CD14-positive monocyte (primary cell): ENCODE data around the gene ARL14. TPM values are rescaled to one million over a fixed set of nuclear protein-coding genes. Genes with fewer than 3 reads are reported as not detected.

Experiments
- DNase-seq, 3 donors: peaks; one replicate each; pipeline ENCODE4 v3.0.0-alpha.2; 2011 to 2022
- H2AFZ ChIP-seq: 2 replicates; pipeline ENCODE4 v1.6.0; 2012; ENCODE audit warnings: mild to moderate bottlenecking, low read depth, low read length, inconsistent platforms; ENCODE audit not compliant: insufficient read depth, poor library complexity, severe bottlenecking
- H3K27ac ChIP-seq, 2 donors: 1 replicate in 1 of 2; 2 replicates in 1 of 2; pipeline ENCODE4 v1.5.1; 2012 to 2013; ENCODE audit warnings: low read length in 2 of 2, control low read depth in 1 of 2, inconsistent platforms in 1 of 2, low read depth in 1 of 2, mild to moderate bottlenecking in 1 of 2
- H3K27me3 ChIP-seq, 2 donors: one replicate each; pipeline versions ENCODE4 v1.6.0 to v1.6.1; 2011 to 2013; ENCODE audit warnings: low read length in 2 of 2; ENCODE audit not compliant: control insufficient read depth in 2 of 2, insufficient read depth in 2 of 2
- H3K36me3 ChIP-seq, 2 donors: replicated peaks in 1 of 2; 1 replicate in 1 of 2; 2 replicates in 1 of 2; pipeline versions ENCODE4 v1.5.1 to v1.6.1; 2012 to 2013; ENCODE audit warnings: low read length in 2 of 2, control low read depth in 1 of 2, inconsistent platforms in 1 of 2, mild to moderate bottlenecking in 1 of 2; ENCODE audit not compliant: insufficient read depth in 2 of 2, control insufficient read depth in 1 of 2
- H3K4me1 ChIP-seq, 2 donors: 1 replicate in 1 of 2; 2 replicates in 1 of 2; pipeline versions ENCODE4 v1.5.1 to v1.6.1; 2012 to 2013; ENCODE audit warnings: low read length in 2 of 2, control low read depth in 1 of 2, inconsistent platforms in 1 of 2, mild to moderate bottlenecking in 1 of 2, moderate library complexity in 1 of 2; ENCODE audit not compliant: insufficient read depth in 2 of 2, control insufficient read depth in 1 of 2
- H3K4me2 ChIP-seq: replicated peaks from 2 replicates; pipeline ENCODE3; 2012; ENCODE audit warnings: low read length, moderate library complexity, mild to moderate bottlenecking; ENCODE audit not compliant: poor library complexity, severe bottlenecking; ENCODE audit errors: extremely low read depth
- H3K4me3 ChIP-seq, 3 experiments: fragments of 200-600 bp in 1 of 3; sonication (generic) in 1 of 3; replicated peaks in 1 of 3; 1 replicate in 2 of 3; 2 replicates in 1 of 3; pipeline ENCODE4 v1.5.1; 2011 to 2013; ENCODE audit warnings: low read length in 3 of 3, mild to moderate bottlenecking in 3 of 3, control low read depth in 2 of 3, low read depth in 2 of 3, inconsistent platforms in 1 of 3, moderate library complexity in 1 of 3
- H3K79me2 ChIP-seq: 2 replicates; pipeline ENCODE4 v1.6.0; 2012; ENCODE audit warnings: mild to moderate bottlenecking, control low read depth, inconsistent platforms, low read length, moderate library complexity; ENCODE audit not compliant: insufficient read depth
- H3K9ac ChIP-seq: 2 replicates; pipeline ENCODE4 v1.6.0; 2017; ENCODE audit warnings: low read length, mild to moderate bottlenecking; ENCODE audit not compliant: insufficient read depth, poor library complexity, severe bottlenecking
- H3K9me3 ChIP-seq, 2 donors: replicated peaks in 1 of 2; 1 replicate in 1 of 2; 2 replicates in 1 of 2; pipeline versions ENCODE4 v1.5.1 to v1.6.1; 2012 to 2013; ENCODE audit warnings: low read length in 2 of 2, control low read depth in 1 of 2; ENCODE audit not compliant: control insufficient read depth in 1 of 2, insufficient read depth in 1 of 2
- H4K20me1 ChIP-seq: 2 replicates; pipeline ENCODE4 v1.6.0; 2012; ENCODE audit warnings: mild to moderate bottlenecking, low read length, control low read depth, moderate library complexity; ENCODE audit not compliant: insufficient read depth
- H3K27ac Mint-ChIP-seq, 7 donors: one replicate each; pipeline ENCODE4 v1.8.0; 2020; ENCODE audit warnings: mild to moderate bottlenecking in 7 of 7, mixed read lengths in 7 of 7, moderate library complexity in 6 of 7, inconsistent platforms in 2 of 7
- H3K27me3 Mint-ChIP-seq, 3 donors: one replicate each; pipeline ENCODE4 v1.8.0; 2021 to 2022; ENCODE audit warnings: low read depth in 3 of 3, mild to moderate bottlenecking in 3 of 3, mixed read lengths in 3 of 3, moderate library complexity in 3 of 3, inconsistent platforms in 1 of 3
- H3K36me3 Mint-ChIP-seq, 2 donors: one replicate each; pipeline ENCODE4 v1.8.0; 2020; ENCODE audit warnings: mixed read lengths in 2 of 2, inconsistent platforms in 1 of 2, mild to moderate bottlenecking in 1 of 2
- H3K4me1 Mint-ChIP-seq: one replicate; pipeline ENCODE4 v1.8.0; 2020; ENCODE audit warnings: mild to moderate bottlenecking, mixed read lengths
- H3K4me3 Mint-ChIP-seq, 2 donors: one replicate each; pipeline ENCODE4 v1.8.0; 2020; ENCODE audit warnings: mild to moderate bottlenecking in 2 of 2, mixed read lengths in 2 of 2, moderate library complexity in 1 of 2
- H3K9me3 Mint-ChIP-seq, 7 donors: one replicate each; pipeline ENCODE4 v1.8.0; 2020 to 2022; ENCODE audit warnings: mixed read lengths in 7 of 7, mild to moderate bottlenecking in 6 of 7, moderate library complexity in 6 of 7, inconsistent platforms in 2 of 7
- CTCF ChIP-seq: fragments of 200-600 bp; IDR thresholded peaks from one replicate; pipeline ENCODE4 v1.8.0; 2022; ENCODE audit warnings: antibody characterized with exemption, mild to moderate bottlenecking
- WGBS: methylation state at CpG from one replicate; pipeline ENCODE4 v1.1.5; 2013; ENCODE audit warnings: missing lambda C conversion rate; ENCODE audit not compliant: insufficient coverage; 5-methylcytosine and 5-hydroxymethylcytosine counted together
- intact Hi-C, 2 donors: fragments of 100-400 bp; cut with micrococcal nuclease; formaldehyde crosslinking; loops; one replicate each; pipeline versions ENCODE4 v1.15.0 to v1.15.1; 2023
- polyA plus RNA-seq, 3 donors: library from polyadenylated mRNA; depleted of rRNA in 1 of 3; unstranded in 2 of 3; stranded (reverse) in 1 of 3; fragments of 300-500 nt in 2 of 3; fragments of >200 nt in 1 of 3; fragmentation: Illumina TruSeq in 2 of 3; gene quantifications; 1 replicate in 2 of 3; 2 replicates in 1 of 3; pipeline ENCODE4 v1.2.3, GENCODE V29; 2012 to 2021

ARL14 gene
- polyA plus RNA-seq, 3 donors, result not detected

DNA sequence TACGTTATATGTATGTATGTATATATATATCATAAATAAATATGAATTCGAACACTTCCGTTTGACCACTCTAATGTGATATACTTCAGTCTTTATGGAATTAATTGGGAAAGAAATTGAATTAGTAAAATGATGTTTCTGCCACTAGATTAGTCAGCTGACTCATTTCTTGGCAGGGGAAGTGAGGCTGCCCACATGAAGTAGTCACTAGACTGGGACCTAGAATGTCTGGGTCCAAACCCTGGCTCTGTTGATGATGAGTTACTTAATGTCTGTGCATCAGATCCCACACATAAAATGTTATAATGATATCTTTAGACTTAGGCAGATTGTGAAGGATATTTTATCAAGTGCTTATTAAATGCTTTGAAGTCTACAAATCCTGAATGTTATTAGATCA is 27.4 kb upstream of the ARL14 start:
- H3K9me3 Mint-ChIP-seq, result peaks cover 0 to 4% (median 0%) of the 10 kb centered on the region in 7 donors
- no peaks in the 10 kb centered on the region for H3K36me3 Mint-ChIP-seq
- no peak overlapping the region for H3K4me3 Mint-ChIP-seq
- Histone ChIP-seq H3K9ac (no peak overlapping the region), H3K27me3 (no peaks in the 10 kb centered on the region), H3K79me2 (no peaks in the 10 kb centered on the region), H3K4me1 (no peaks in the 10 kb centered on the region), H4K20me1 (no peaks in the 10 kb centered on the region), H3K4me2 (no peak overlapping the region), H2AFZ (no peak overlapping the region), H3K36me3 (no peaks in the 10 kb centered on the region), H3K4me3 (no peak overlapping the region), H3K9me3 (no peaks in the 10 kb centered on the region), H3K27ac (no peak overlapping the region)
- DNase-seq, result no peak
- no peak overlapping the region for H3K27ac Mint-ChIP-seq
- WGBS, result no CpG with 5 or more reads among the region's 3 CpGs
- TF ChIP-seq CTCF, result no peak
- intact Hi-C loops, result no loop called here
- peaks cover 0 to 5% (median 4%) of the 10 kb centered on the region in 3 donors for H3K27me3 Mint-ChIP-seq
- no peaks in the 10 kb centered on the region for H3K4me1 Mint-ChIP-seq

DNA sequence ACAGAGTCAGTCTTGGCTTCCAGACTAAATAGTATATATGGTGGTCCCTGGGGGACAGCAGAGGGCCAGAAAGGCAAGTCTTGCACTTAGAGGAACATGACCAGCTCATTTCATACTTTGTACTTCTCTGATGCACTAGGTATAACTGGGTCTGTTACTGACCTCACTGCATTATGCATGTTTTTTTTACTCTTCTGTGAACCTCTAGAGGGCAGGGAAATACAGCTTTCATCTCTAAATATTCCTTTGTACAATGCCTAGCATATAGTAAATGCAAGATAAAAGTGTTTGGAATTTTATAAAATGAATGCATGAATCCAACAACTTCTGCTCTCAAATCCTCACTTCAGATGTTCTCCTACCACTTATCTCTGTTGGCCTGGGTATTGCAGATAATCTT is 23.4 kb upstream of the ARL14 start:
- Histone ChIP-seq H2AFZ (no peak overlapping the region), H3K27me3 (no peaks in the 10 kb centered on the region), H3K4me1 (no peaks in the 10 kb centered on the region), H3K4me3 (no peak overlapping the region), H3K36me3 (no peaks in the 10 kb centered on the region), H3K4me2 (no peak overlapping the region), H4K20me1 (no peaks in the 10 kb centered on the region), H3K9me3 (no peaks in the 10 kb centered on the region), H3K9ac (no peak overlapping the region), H3K79me2 (no peaks in the 10 kb centered on the region), H3K27ac (no peak overlapping the region)
- H3K9me3 Mint-ChIP-seq, result peaks cover 0 to 4% (median 0%) of the 10 kb centered on the region in 7 donors
- H3K27me3 Mint-ChIP-seq, result peaks cover 0 to 3% (median 2%) of the 10 kb centered on the region in 3 donors
- TF ChIP-seq CTCF, result no peak
- no peaks in the 10 kb centered on the region for H3K4me1 Mint-ChIP-seq
- no peak for DNase-seq
- no peak overlapping the region for H3K27ac Mint-ChIP-seq
- intact Hi-C loops, result no loop called here
- no peaks in the 10 kb centered on the region for H3K36me3 Mint-ChIP-seq
- no peak overlapping the region for H3K4me3 Mint-ChIP-seq
